WTC11 (cell line): ENCODE results near the gene SYT1. TPM values are rescaled to one million over a fixed set of nuclear protein-coding genes. Genes with fewer than 3 reads are reported as not detected.

Experiments used
- ATAC-seq: fragments of 200-7000 bp; cut with Tn5 transposase; 2 replicates; pipeline ENCODE4 v1.10.0; 2021; ENCODE audit warnings: mild to moderate bottlenecking, moderate library complexity
- CTCF ChIA-PET: fragments of 300-600 bp; sonication (Branson Sonifier 250); formaldehyde crosslinking; loops from one replicate; lab custom pipeline; 2021; ENCODE audit warnings: antibody characterized with exemption; lab: Charles Lee
- POLR2A ChIA-PET: fragments of 350-600 bp; sonication (Branson Sonifier 250); formaldehyde crosslinking; loops from one replicate; lab custom pipeline; 2021; ENCODE audit warnings: antibody characterized with exemption; lab: Charles Lee
- DNase-seq: peaks from one replicate; pipeline ENCODE4 v3.0.0; 2021; ENCODE audit warnings: low spot score
- H3K27ac Mint-ChIP-seq: 2 replicates; pipeline ENCODE4 v1.8.0; 2021; ENCODE audit warnings: mixed read lengths
- H3K27me3 Mint-ChIP-seq: 2 replicates; pipeline ENCODE4 v1.8.0; 2021; ENCODE audit warnings: low read depth, mild to moderate bottlenecking, moderate library complexity, mixed read lengths
- H3K36me3 Mint-ChIP-seq: 2 replicates; pipeline ENCODE4 v1.8.0; 2021; ENCODE audit warnings: mixed read lengths
- H3K4me1 Mint-ChIP-seq: 2 replicates; pipeline ENCODE4 v1.8.0; 2022; ENCODE audit warnings: mixed read lengths
- H3K4me3 Mint-ChIP-seq: 2 replicates; pipeline ENCODE4 v1.8.0; 2021; ENCODE audit warnings: mild to moderate bottlenecking, moderate library complexity, mixed read lengths
- H3K9me3 Mint-ChIP-seq: 2 replicates; pipeline ENCODE4 v1.8.0; 2021; ENCODE audit warnings: mixed read lengths
- E2F4 ChIP-seq: sonication (generic); formaldehyde crosslinking; IDR thresholded peaks from 2 replicates; pipeline ENCODE4 v1.8.1; 2022; ENCODE audit warnings: low read depth, mild to moderate bottlenecking, moderate library complexity, missing genetic modification reagents, borderline replicate concordance
- ELF4 ChIP-seq: sonication (generic); formaldehyde crosslinking; IDR thresholded peaks from 2 replicates; pipeline ENCODE4 v1.8.1; 2022; ENCODE audit warnings: low read depth, mild to moderate bottlenecking, moderate library complexity, missing genetic modification reagents
- ETV6 ChIP-seq: sonication (generic); formaldehyde crosslinking; IDR thresholded peaks from 2 replicates; pipeline ENCODE4 v1.8.1; 2022; ENCODE audit warnings: mild to moderate bottlenecking, missing genetic modification reagents
- FOXJ3 ChIP-seq: sonication (generic); formaldehyde crosslinking; IDR thresholded peaks from 2 replicates; pipeline ENCODE4 v1.9.0; 2021; ENCODE audit warnings: missing genetic modification reagents, mild to moderate bottlenecking, borderline replicate concordance
- HMGXB4 ChIP-seq: sonication (generic); formaldehyde crosslinking; IDR thresholded peaks from 2 replicates; pipeline ENCODE4 v1.8.1; 2023; ENCODE audit warnings: mild to moderate bottlenecking, moderate library complexity, missing genetic modification reagents
- IRF1 ChIP-seq: sonication (generic); formaldehyde crosslinking; IDR thresholded peaks from 2 replicates; pipeline ENCODE4 v1.8.0; 2023; ENCODE audit warnings: missing genetic modification reagents
- NFATC4 ChIP-seq: fragments of 250-450 bp; sonication (Bioruptor Pico); IDR thresholded peaks from 2 replicates; pipeline ENCODE4 v1.9.0; 2021; ENCODE audit warnings: mild to moderate bottlenecking
- NFE2L1 ChIP-seq: sonication (generic); formaldehyde crosslinking; IDR thresholded peaks from 2 replicates; pipeline ENCODE4 v1.8.1; 2023; ENCODE audit warnings: missing genetic modification reagents
- TEAD1 ChIP-seq: sonication (generic); formaldehyde crosslinking; IDR thresholded peaks from 2 replicates; pipeline ENCODE4 v1.8.0; 2022; ENCODE audit warnings: mild to moderate bottlenecking, missing genetic modification reagents
- TP53 ChIP-seq: sonication (generic); formaldehyde crosslinking; IDR thresholded peaks from 2 replicates; pipeline ENCODE4 v1.8.1; 2023; ENCODE audit warnings: mild to moderate bottlenecking, missing genetic modification reagents
- USF1 ChIP-seq: sonication (generic); formaldehyde crosslinking; IDR thresholded peaks from 2 replicates; pipeline ENCODE4 v1.8.0; 2022; ENCODE audit warnings: mild to moderate bottlenecking, missing genetic modification reagents
- ZNF121 ChIP-seq: sonication (generic); formaldehyde crosslinking; IDR thresholded peaks from 2 replicates; pipeline ENCODE4 v1.8.0; 2023; ENCODE audit warnings: missing genetic modification reagents
- ZNF263 ChIP-seq: sonication (generic); formaldehyde crosslinking; IDR thresholded peaks from 2 replicates; pipeline ENCODE4 v1.8.1; 2022; ENCODE audit warnings: low read depth, mild to moderate bottlenecking, moderate library complexity, missing genetic modification reagents
- ZNF396 ChIP-seq: fragments of 250-450 bp; sonication (Bioruptor Pico); IDR thresholded peaks from 2 replicates; pipeline ENCODE4 v1.8.0; 2021; ENCODE audit warnings: mild to moderate bottlenecking, moderate library complexity, borderline replicate concordance
- ZNF423 ChIP-seq: fragments of 250-450 bp; sonication (Bioruptor Pico); IDR thresholded peaks from 2 replicates; pipeline ENCODE4 v2.1.2; 2022; ENCODE audit warnings: mild to moderate bottlenecking, moderate library complexity
- ZNF425 ChIP-seq: fragments of 250-450 bp; sonication (Bioruptor Pico); conservative IDR thresholded peaks from 2 replicates; pipeline ENCODE4 v1.9.0; 2021; ENCODE audit warnings: mild to moderate bottlenecking
- total RNA-seq: library from RNA; stranded (reverse); gene quantifications from 3 replicates; pipeline ENCODE4 v1.2.3, GENCODE V29; 2021
- TF ChIP-seq, protein P1 (sequence below): fragments of 250-450 bp; sonication (Bioruptor Pico); IDR thresholded peaks from 2 replicates; pipeline ENCODE4 v1.9.0; 2021; ENCODE audit warnings: mild to moderate bottlenecking

The SYT1 gene
- total RNA-seq, 1 experiment from 2014 or later, result 45.2 TPM

GRCh38 chr12:79400481-79400880, 535.9 kb downstream of the SYT1 start (continued):
- TF ChIP-seq ZNF425 (no peak), USF1 (no peak), ETV6 (no peak), E2F4 (CRISPR knock-in tag) (no peak), TP53 (CRISPR knock-in tag) (no peak), ZNF121 (no peak), TEAD1 (CRISPR knock-in tag) (no peak)
- TF ChIP-seq, protein P1, sequence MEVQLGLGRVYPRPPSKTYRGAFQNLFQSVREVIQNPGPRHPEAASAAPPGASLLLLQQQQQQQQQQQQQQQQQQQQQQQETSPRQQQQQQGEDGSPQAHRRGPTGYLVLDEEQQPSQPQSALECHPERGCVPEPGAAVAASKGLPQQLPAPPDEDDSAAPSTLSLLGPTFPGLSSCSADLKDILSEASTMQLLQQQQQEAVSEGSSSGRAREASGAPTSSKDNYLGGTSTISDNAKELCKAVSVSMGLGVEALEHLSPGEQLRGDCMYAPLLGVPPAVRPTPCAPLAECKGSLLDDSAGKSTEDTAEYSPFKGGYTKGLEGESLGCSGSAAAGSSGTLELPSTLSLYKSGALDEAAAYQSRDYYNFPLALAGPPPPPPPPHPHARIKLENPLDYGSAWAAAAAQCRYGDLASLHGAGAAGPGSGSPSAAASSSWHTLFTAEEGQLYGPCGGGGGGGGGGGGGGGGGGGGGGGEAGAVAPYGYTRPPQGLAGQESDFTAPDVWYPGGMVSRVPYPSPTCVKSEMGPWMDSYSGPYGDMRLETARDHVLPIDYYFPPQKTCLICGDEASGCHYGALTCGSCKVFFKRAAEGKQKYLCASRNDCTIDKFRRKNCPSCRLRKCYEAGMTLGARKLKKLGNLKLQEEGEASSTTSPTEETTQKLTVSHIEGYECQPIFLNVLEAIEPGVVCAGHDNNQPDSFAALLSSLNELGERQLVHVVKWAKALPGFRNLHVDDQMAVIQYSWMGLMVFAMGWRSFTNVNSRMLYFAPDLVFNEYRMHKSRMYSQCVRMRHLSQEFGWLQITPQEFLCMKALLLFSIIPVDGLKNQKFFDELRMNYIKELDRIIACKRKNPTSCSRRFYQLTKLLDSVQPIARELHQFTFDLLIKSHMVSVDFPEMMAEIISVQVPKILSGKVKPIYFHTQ, result no peak

DNA sequence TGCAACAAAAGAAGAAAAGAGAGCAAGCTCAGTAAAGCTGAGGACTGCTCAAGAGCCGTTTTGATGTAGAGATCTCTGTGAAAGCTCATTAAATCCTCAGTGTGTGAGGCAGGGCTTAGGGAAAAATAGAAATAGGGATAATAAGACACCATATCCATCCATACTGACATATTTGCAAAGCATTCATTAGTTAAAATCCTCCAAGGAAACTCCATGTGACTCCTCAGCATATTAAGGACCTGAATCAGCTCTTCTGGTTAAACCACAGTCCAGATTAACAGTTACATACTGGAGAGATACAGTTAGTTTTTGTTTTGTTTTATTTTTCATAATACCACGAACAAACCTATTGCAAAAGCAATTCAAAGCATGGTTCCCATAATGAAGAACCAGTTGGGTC, 538.0 kb downstream of the SYT1 start:
- no peaks in the 10 kb centered on the region for H3K36me3 Mint-ChIP-seq
- no peaks in the 10 kb centered on the region for H3K27me3 Mint-ChIP-seq
- no peak overlapping the region for H3K4me3 Mint-ChIP-seq
- no peak for DNase-seq
- CTCF ChIA-PET, result interaction anchor here (0.6 to 0.8 kb wide), 2 partner anchors 17 to 346 kb away, joined by 3 read pairs; no protein-coding TSS in a partner anchor
- no peak for TF ChIP-seq ELF4 (CRISPR knock-in tag)
- no peak for TF ChIP-seq NFATC4
- TF ChIP-seq ZNF396 (CRISPR knock-in tag), result no peak
- no peak for TF ChIP-seq NFE2L1 (CRISPR knock-in tag)
- no peak for TF ChIP-seq ZNF423 (CRISPR knock-in tag)
- TF ChIP-seq HMGXB4 (CRISPR knock-in tag), result no peak
- TF ChIP-seq FOXJ3 (CRISPR knock-in tag), result no peak
- no peak for TF ChIP-seq ZNF263
- no peak for TF ChIP-seq IRF1
- TF ChIP-seq, all 79 proteins: peak for 0
- H3K9me3 Mint-ChIP-seq, result no peaks in the 10 kb centered on the region
- peaks cover 26% of the 10 kb centered on the region for H3K4me1 Mint-ChIP-seq
- no peak overlapping the region; the same call in 1 of the 2 replicates for H3K27ac Mint-ChIP-seq
- ATAC-seq, result no peak
- POLR2A ChIA-PET, result no interaction called here
